Measurements from ENCODE around the gene WEE1. TPM values are rescaled to one million over a fixed set of nuclear protein-coding genes. Genes with fewer than 3 reads are reported as not detected.

Gene WEE1
- total and polyA plus RNA-seq, 12 donors, result 12.7 to 114 (median 48.7) TPM

GRCh38 chr11:9576701-9577381, 3.4 kb downstream of the WEE1 start:
- intact Hi-C loops (cut with DNase I), result loop anchor here in 4 of 10 donors (2.0 to 5.0 kb wide), 4 partner anchors 35 to 50 kb away; no protein-coding TSS in a partner anchor
- WGBS, 2 donors, result 29 to 46% methylated on average over 4 of the region's 4 CpGs
- H3K36me3 ChIP-seq, result peaks cover 0 to 53% (median 4%) of the 10 kb centered on the region in 9 donors
- DNase-seq, result no peak
- H3K27me3 ChIP-seq, result no peaks in the 10 kb centered on the region
- H3K27ac ChIP-seq, result peak overlapping the region in 7 of 10 donors; percentile 88 to 97 (median 96)
- no peak for ATAC-seq
- H3K4me3 ChIP-seq, result peak overlapping the region; percentile 18 to 95 (median 82)
- no peaks in the 10 kb centered on the region for H3K9me3 ChIP-seq
- peaks cover 0 to 46% (median 24%) of the 10 kb centered on the region in 9 donors for H3K4me1 ChIP-seq
- no peak for TF ChIP-seq CTCF (IDR thresholded peaks at IDR 0.05)

- H3K4me3 ChIP-seq, result peak overlapping the region in 8 of 10 donors; percentile 10 to 95 (median 82)
- no peak for DNase-seq
- intact Hi-C loops (cut with DNase I), result loop anchor here in 4 of 10 donors (2.0 to 5.0 kb wide), 4 partner anchors 35 to 50 kb away; no protein-coding TSS in a partner anchor
- no peaks in the 10 kb centered on the region for H3K27me3 ChIP-seq
- peaks cover 0 to 40% (median 24%) of the 10 kb centered on the region in 9 donors for H3K4me1 ChIP-seq
- no peak for ATAC-seq
- peak overlapping the region in 8 of 10 donors; percentile 5 to 97 (median 92) for H3K27ac ChIP-seq
- no peak for TF ChIP-seq CTCF (IDR thresholded peaks at IDR 0.05)
- H3K9me3 ChIP-seq, result no peaks in the 10 kb centered on the region
- peaks cover 0 to 60% (median 7%) of the 10 kb centered on the region in 9 donors for H3K36me3 ChIP-seq
- 31 to 51% methylated on average over 7 of the region's 7 CpGs for WGBS, 2 donors
These were observed 4.1 kb downstream of the WEE1 start for GRCh38 chr11:9577556-9577955.

- 96 to 97% methylated on average over 4 of the region's 4 CpGs for WGBS, 2 donors
- Histone ChIP-seq H3K36me3 (peaks cover 0 to 91% (median 36%) of the 10 kb centered on the region in 9 donors), H3K27me3 (no peaks in the 10 kb centered on the region), H3K4me3 (no peak overlapping the region), H3K27ac (no peak overlapping the region), H3K9me3 (no peaks in the 10 kb centered on the region), H3K4me1 (peaks cover 0 to 28% (median 13%) of the 10 kb centered on the region in 9 donors)
- DNase-seq (no peak), ATAC-seq (no peak)
- no peak for TF ChIP-seq CTCF (IDR thresholded peaks at IDR 0.05)
- intact Hi-C loops (cut with DNase I), result no loop called here
These were observed 7.4 kb downstream of the WEE1 start for GRCh38 chr11:9580894-9581293.

GRCh38 chr11:9581556-9582161, 8.2 kb downstream of the WEE1 start:
- ATAC-seq (no peak), DNase-seq (no peak)
- H3K27ac ChIP-seq, result no peak overlapping the region
- intact Hi-C loops (cut with DNase I), result no loop called here
- 98 to 99% methylated on average over 6 of the region's 6 CpGs for WGBS, 2 donors
- no peaks in the 10 kb centered on the region for H3K27me3 ChIP-seq
- peaks cover 0 to 20% (median 5%) of the 10 kb centered on the region in 9 donors for H3K4me1 ChIP-seq
- peaks cover 0 to 96% (median 42%) of the 10 kb centered on the region in 9 donors for H3K36me3 ChIP-seq
- no peak overlapping the region for H3K4me3 ChIP-seq
- no peaks in the 10 kb centered on the region for H3K9me3 ChIP-seq
- TF ChIP-seq CTCF (IDR thresholded peaks at IDR 0.05), result no peak
